Measurements from ENCODE around the gene MIA.
"Not testable (repeated sequence)": the region's sequence is repeated elsewhere in the genome, so short reads cannot be mapped to it uniquely, and the experiment has no call there.

The MIA gene

DNA sequence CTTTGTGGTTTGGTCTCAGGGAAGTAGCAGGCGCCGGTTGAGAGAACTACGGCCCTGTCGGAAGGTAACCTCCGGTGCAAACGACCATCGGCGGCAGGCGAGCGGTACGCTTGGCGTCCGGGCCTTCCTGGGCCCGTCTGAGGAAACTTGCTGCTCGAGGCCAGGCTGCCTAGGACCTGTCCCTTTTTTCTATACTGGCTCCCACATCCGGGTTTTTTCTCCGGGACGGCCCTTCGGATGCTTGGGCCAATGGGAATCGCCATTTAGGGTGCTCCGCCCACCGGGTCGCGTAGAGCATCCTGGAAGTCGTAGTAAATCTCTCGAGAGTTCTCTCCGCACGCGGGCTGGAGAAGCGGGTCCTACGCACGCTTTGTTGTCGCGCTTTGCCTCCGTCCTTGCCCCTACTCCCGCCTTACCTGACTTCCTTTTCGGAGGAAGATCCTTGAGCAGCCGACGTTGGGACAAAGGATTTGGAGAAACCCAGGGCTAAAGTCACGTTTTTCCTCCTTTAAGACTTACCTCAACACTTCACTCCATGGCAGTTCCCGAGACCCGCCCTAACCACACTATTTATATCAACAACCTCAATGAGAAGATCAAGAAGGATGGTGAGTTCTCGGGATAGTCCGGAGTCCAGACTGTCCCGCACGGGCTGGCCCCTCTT, 24.3 kb upstream of the MIA start, which contains the start of gene SNRPA:
Gene SNRPA, plus strand, starts transcription at position 330 of the 664 bp plus-strand sequence. Its CDS starts 206 bp downstream, at position 536.
- DNase-seq = peak; percentile 96

DNA sequence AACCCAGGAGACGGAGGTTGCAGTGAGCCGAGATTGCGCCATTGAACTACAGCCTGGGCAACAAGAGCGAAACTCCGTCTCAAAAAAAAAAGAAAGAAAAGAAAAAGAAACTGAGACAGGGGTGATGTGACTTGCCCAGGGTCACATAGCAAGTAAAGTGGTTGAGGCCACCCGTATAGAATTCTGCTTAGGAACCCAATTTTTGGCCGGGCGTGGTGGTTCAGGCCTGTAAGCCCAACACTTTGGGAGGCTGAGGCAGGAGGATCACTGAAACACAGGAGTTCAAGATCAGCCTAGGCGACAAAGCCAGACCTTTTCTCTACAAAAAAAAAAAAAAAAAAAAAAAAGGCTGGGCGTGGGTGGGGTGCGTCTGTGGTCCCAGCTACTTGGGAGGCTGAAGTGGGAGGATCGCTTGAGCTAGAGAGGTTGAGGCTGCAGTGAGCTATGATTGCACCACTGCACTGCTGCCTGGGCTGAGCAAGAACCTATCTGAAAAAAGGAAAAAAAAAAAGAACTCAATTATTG, 23.0 kb upstream of the MIA start:
- DNase-seq = no peak

DNA sequence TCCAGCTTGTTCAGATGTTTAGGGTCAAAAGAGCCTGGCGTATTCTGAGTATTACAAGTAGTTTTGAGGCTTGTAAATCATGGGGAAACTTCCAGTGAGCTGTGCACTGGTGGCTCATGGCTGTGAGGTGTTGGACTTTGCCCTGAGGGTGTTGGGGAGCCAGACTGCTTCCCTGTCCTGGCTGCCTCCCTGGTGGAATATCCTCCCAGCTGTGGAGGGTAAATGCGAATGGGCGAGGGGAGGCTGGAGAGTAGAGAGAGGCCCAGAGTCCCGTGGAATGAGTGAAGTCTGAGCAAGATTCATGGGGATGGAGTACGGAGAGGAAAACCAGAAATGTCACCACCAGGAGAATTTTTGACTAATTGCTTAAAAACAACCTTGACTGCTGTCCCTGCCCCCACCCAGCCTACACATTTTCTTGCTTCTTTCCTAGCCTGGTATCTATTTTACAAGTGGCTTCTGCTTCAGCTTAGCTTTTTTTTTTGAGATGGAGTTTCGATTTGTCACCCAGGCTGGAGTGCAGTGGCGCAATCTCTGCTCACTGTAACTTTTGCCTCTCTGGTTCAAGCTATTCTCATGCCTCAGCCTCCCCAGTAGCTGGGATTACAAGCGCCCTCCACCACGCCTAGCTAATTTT, 20.6 kb upstream of the MIA start:
- DNase-seq = no peak

DNA sequence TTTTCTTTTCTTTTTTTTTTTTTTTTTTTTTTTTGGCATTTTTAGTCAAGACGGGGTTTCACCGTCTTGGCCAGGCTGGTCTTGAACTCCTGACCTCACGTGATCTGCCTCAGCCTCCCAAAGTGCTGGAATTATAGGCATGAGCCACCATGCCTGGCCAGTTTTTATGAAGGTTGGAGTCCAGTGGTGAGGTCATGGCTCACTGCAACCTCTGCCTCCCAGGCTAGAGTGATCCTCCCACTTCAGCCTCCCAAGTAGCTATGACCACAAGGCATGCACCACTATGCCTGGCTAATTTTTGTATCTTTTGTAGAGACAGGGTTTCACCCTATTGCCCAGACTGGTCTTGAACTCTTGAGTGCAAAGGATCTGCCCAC, 20.1 kb upstream of the MIA start:
- DNase-seq = no peak

DNA sequence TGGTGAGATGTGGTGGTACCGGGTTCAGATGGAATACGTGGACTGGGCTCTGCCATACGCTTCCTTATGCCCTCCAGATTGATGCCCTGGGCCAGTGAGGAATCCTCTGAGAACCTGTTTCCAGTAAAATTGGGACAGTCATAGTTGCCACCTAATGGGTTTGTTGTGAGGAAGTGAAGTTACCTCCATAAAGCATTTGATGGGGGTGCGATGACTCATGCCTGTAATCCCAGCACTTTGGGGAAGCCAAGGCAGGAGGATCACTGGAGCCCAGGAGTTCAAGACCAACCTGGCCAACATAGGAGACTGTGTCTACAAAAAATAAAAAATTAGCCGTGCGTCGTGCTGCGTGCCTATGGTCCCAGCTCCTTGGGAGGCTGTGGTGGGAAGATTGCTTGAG, 19.5 kb upstream of the MIA start:
- no peak for DNase-seq

DNA sequence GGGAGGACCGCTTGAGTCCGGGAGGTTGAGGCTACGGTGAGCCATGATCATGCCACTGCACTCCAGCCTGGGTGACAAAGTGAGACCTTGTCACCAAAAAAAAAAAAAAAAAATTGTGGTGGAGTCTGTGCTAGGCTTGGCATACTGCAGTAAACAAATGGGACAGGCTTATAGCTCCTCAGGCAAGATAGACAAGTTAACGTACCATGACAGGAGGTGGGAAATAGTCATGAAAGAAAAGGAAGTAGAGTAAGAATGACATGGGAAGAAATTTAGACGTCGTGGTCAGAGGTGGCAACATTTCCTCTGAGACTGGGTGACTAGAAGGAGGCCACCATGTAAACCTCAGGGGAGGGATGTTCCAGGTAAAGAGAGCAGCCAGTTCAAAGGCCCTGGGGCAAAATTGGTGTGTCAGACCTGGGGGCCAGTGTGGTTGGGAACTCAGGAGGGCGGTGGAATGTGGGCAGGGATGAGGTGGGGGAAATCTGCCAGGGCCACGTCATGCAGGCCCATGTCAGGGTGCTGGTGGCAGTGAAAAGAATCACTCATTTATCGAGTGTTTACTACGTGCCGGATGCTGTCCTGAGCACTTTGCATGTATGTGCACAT, 18.7 kb upstream of the MIA start:
- no peak for DNase-seq

DNA sequence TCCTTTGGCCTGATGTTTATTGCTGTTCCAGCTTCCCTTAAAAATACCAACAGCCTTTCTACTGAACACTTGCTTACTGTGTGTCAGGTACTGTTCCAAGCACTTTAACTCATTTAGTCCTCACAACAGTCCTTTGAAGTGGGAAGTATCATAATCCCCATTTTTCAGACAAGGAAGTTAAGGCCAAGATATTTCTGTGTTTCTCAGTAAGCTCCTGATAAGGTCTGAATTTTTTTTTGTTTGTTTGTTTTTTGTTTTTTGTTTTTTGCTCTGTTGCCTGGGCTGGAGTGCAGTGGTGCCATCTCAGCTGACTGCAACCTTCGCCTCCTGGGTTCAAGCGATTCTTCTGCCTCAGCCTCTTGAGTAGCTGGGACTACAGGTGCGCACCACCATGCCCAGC, 16.8 kb upstream of the MIA start:
- no peak for DNase-seq

DNA sequence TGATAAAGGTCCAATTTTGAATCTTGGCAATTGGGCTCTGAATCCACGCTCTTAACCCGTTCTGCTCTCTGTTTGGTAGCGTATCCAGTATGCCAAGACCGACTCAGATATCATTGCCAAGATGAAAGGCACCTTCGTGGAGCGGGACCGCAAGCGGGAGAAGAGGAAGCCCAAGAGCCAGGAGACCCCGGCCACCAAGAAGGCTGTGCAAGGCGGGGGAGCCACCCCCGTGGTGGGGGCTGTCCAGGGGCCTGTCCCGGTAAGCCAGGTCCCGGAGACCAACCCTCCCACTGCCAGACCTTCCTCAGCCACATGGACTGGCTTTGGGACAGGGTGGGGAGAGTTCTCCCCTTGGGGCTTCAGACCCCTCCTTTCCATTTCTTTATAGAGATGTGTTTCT, 16.0 kb upstream of the MIA start:
- DNase-seq = no peak

DNA sequence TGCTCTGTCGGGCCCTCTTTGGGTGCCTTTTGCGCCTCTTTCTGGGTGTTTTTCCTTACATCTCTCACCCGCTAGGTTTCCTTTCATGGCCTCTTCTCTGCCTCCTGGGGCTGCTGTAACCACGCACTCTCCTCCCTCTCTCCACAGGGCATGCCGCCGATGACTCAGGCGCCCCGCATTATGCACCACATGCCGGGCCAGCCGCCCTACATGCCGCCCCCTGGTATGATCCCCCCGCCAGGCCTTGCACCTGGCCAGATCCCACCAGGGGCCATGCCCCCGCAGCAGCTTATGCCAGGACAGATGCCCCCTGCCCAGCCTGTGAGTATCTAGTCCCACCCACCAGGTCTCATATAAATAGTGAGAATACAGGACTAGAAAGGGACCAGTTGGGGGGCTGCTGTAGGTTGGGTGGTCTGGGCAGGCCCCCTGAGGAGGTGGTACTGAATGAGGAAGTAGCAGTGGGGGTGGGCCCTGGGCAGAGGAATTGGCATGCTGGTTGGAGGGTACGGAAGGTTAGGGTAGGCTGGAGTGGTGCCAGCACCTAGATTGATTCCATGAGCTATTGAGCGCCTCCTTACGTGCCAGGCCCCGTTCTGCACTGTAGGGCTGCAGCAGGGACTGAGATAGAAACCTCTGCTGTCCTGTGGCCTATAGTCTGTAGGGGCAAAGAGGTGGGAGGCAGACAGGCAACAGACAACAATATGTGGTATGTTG, 12.4 kb upstream of the MIA start:
- no peak for DNase-seq

DNA sequence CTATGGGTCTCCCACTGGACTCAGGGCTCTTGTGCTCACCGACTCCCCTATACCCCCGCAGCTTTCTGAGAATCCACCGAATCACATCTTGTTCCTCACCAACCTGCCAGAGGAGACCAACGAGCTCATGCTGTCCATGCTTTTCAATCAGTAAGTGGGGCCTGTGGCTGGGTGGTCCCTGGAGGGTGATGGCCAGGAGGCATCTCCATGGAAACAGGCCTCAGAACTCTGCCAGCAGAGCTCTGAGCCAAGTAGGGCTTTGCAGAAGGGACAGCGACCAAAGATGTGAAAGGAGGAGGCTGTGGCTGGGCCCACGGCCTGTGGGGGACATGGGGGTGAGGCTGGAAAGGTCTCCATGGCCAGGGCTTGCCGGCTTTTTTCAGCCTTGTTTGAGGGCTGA, 11.8 kb upstream of the MIA start:
- no peak for DNase-seq

DNA sequence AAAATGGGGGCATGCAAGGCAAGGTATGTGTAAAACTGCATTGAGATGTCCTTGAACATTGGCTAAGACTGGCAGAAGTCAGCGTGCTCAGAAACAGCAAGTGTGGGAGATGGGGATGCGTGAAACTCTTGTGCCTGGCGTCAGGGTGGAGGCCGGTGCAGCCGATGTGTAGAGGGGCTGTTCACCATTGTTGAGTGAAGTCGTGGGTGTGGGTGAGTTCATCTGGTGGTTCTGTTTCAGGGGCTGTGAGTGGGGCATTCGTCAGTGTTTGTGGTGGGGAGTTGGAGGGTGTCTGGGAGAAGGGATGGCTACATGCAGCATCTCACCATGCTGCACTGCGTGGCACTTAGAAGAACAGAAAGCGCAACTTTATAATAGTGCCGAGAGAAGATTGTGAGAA, 11.4 kb upstream of the MIA start:
- DNase-seq = no peak

DNA sequence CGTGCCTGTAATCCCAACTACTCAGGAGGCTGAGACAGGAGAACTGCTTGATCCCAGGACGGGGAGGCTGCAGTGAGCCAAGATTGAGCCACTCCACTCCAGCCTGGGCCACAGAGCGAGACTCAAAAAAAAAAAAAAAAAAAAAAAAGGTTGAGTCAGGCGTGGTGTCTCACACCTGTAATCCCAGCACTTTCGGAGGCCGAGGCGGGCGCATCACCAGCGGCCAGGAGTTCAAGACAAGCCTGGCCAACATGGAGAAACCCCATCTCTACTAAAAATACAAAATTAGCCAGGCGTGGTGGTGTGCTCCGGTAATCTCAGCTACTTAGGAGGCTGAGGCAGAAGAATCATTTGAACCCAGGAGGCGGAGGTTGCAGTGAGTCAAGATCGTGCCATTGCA, 8.9 kb upstream of the MIA start:
- DNase-seq = not testable (repeated sequence)

DNA sequence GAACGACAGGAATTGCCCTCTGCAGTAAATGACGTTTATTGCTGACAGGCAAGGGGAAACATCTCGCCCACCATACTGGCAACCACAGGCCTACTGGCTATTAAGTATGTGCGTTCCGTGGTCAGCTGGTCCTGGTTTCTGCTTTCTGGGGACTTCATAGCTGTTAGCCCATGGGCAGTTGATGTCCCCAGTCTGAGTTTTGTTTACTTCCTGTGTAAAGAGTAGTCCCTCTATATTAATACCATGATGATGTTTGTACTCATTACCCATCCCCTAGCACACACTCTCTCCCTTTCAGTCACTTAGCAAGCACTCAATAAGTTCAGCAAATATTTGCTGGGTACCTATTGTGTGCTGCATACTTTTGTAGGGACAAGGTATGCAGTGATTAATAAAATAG, 6.5 kb upstream of the MIA start:
- DNase-seq = no peak

DNA sequence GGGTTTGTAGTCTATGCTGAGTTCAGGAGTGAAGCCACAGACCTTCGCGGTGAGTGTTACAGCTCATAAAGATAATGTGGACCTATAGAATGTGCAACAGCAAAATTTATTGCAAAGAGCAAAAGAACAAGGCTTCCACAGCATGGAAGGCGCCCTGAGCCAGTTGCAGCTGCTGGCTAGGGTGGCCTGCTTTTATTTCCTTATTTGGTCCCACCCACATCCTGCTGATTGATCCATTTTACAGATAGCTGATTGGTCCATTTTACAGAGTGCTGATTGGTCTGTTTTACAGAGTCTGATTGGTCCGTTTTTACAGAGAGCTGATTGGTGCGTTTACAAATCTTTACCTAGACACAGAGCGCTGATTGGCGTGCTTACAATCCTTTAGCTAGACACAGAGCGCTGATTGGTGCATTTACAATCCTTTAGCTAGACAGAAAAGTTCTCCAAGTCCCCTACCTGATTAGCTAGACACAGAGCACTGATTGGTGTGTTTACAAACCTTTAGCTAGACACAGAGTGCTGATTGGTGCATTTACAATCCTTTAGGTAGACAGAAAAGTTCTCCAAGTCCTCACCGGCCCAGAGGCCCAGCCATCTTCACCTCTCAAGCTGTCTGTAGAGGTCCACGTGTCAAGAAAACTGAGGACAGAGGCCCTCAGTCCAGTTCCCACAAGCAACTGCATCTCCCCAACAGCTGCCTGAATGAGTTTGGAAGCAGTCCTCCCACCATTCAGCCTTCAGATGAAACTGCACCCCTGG, 4.0 kb upstream of the MIA start:
- DNase-seq = not testable (repeated sequence)

DNA sequence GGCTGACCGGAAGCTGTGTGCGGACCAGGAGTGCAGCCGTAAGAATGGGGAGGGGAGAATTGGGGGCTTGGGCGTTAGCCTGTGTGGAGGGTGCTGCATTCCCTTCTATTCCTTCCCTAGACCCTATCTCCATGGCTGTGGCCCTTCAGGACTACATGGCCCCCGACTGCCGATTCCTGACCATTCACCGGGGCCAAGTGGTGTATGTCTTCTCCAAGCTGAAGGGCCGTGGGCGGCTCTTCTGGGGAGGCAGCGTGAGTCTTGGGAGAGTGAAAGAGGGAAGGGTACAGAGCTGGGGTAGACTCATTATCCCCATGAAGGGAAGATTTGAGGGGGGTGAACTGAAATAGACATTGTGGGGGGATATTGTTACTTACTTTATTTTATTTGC, 306 bp downstream of the MIA start:
- no peak for DNase-seq

DNA sequence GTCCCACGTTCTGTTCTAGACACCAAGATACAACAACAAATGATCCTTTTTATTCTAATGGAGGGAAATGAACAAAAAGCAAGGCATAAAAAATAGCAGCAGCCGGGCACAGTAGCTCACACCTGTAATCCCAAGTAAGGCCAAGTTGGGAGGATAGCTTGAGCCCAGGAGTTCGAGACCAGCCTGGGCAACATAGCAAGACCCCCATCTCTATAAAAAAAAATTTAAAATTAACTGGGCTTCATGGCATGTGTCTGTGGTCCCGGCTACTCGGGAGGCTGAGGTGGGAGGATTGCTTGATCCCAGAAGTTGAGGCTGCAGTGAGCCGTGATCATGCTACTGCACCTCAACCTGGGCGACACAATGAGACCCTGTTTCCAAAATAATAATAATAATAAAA, 1.0 kb downstream of the MIA start:
- no peak for DNase-seq

DNA sequence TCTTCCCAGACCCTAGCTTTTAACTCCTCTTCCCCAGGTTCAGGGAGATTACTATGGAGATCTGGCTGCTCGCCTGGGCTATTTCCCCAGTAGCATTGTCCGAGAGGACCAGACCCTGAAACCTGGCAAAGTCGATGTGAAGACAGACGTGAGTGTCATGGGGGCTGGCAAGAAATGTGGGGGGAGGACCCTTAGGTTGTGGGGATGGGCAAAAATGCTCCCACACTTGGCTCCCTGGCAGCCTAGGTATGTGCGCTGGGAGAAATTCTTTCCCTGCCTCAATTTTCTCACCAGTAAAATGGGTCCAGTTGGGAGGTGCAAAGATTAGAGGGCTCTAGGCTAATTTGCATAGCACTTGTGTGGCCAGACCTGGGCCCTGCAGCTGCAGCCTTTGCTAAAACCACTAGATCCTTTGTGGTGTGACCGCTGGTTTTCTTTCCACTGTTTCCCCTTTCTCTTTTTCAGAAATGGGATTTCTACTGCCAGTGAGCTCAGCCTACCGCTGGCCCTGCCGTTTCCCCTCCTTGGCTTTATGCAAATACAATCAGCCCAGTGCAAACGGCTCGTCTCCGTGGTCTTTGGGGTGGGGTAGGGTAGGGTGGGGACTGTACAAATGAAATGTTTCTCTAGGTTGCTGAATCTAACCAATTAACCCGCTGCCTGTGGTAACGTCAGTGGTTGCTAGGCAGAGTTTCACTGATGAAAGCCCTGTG, 1.8 kb downstream of the MIA start:
- peak; percentile 91 for DNase-seq

DNA sequence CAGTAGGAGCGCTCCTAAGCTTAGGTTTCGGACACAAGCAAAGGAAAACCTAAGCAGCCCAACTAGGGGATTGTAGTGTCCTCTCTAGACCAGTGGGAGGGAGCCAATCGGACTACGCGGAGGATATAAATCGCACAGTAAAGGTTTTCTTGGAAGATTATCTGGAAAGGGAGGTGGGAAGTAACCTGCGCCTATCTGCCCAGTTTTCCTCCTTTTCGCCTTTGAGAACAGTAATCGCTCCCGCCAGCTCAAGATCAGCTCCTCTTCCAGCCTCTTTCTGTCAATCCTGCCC, 2.3 kb downstream of the MIA start:
- no peak for DNase-seq

DNA sequence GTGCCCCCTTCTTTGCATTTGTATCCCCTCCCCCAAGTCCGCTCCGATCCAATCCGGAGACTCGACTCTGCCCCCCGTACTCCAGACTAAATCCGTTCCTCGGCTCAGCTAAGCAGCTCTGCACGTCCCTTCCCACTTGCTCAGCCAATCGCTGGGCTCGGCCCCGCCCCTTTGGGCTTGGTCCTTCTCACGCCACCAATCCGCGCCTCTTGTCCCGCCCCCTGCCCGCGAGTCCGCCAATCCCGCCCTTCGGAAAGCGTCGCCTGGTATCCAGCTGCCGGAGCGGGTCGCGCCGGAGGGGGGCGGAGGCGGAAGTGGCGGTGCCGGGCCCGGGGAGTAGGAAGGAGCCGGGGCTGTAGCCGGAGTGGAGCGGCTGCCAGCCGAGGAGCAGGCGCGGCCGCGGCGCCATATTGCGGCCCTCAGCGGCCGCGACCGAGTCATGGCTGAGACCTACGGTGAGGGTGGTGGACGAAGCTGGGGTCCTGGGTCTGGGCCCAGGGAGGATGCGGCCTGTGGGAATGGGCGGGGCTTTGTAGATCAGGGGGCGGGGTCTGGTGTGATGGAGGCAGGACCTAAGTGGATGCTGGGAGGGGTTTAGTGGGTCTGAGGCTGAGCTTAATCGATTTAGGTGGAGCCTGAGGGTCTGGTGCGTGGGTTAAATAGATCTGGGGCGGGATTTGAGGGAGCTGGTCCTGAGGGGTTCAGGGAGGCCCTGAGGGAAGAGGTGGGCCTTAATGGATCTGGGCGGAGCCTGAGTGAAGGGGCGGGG, 2.8 kb downstream of the MIA start, which contains the start of gene RAB4B:
Gene RAB4B, plus strand, starts transcription at position 311 of the 769 bp plus-strand sequence. Its CDS starts 129 bp downstream, at position 440.
- DNase-seq = peak; percentile 99

DNA sequence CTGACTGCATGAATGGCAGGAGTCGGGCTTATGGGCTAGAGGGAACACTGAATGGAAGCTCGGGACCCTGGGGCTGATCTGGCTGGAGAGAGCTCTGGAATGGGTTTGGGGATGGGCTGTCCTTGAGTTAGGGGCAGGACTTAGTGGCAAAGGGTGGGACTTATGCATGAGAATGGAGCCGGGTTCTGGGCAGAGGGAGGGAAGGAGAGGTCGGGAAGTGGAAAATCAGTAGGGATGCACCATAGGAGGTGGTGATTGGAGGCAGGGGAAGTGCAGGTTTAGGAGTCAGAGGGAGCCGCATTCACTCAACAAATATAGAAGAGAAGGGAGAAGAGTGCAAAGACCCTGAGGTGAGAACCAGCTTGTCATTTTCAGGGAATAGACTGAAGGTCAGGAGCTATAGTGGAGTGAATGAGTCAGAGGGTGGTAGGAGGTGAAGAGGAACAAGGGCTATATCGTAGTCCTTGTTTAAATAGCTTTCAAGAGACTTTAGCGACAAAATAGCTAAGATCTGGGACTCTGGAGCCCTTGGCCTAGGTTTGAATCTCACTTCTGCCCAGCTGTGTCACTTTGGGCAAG, 3.5 kb downstream of the MIA start:
- DNase-seq = no peak

DNA sequence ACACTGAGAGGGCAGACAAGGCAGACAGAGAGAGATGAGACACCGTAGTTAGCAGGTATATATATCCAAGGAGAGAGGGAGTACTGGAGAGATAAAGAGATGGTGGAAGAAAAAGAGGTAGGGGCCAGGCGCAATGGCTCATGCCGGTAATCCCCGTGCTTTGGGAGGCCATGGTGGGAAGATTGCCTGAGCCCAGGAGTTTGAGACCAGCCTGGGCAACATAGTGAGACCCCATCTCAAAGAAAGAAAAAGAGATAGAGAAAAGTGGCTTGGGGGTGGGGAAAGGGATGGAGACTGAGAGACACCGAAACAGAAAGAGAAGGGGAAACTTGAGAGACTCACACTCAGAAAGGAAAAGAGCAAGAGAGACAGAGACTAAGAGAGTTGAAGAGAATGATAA, 5.3 kb downstream of the MIA start:
- no peak for DNase-seq
